Measurements from ENCODE around the gene EXOSC5. TPM values are rescaled to one million over a fixed set of nuclear protein-coding genes. Genes with fewer than 3 reads are reported as not detected.
"Not testable (repeated sequence)": the region's sequence is repeated elsewhere in the genome, so short reads cannot be mapped to it uniquely, and the experiment has no call there.

Gene EXOSC5
- total RNA-seq, 2 donors from 2014 or later = 44.7 to 61.1 TPM

DNA sequence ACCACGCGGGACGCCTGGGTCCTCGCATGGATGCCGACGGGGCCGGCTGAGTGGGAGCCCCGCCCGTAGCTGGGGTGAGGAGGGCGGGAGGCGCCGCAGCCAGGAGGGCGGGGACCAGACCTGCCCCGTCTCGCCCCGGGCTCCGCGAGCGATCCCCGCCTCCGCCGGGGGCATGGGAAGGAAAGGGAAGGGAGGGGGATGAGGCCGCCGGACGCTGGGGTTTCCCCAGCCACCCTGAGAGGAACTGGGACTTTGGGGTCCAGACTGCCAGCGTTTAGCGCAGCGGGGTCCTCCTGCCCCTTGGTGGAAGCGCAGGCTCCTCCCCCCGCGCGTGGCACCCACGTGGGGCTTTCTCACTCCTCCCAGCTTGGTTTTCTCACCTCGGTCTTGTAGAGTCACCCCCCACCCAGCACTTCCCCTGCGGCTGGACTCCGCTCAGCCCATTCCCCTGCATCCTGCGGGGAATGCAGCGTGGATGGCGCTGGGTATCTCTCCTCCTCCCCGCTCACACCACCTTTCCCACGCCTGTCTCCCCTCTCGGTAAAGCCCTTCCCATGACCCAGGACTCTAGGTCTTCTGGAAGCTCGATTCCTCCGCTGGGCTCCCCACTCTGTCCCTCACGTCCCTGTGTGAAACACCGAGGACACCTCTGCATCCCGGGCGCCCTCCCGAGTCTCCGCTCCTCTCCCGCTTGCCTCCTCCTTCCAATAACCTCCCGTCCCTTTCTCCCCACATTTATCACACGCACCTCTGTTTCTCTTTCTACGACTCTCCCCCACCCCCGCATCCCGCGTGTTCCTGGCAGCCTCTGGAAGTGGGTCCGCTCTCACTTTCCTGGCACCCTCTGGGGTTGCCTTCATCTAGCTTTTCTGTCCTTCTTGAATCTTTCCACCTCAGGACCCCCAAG, 45.6 kb downstream of the EXOSC5 start:
- Mint-ChIP-seq H3K27ac (peak overlapping the region; percentile 93 to 94), H3K36me3 (peaks cover 26 to 49% of the 10 kb centered on the region in 2 donors), H3K9me3 (no peaks in the 10 kb centered on the region)
- DNase-seq (ENCODE audit: low spot score in 2 of 2) = peak; percentile 80 to 85
- ATAC-seq = peak; percentile 64 to 68

DNA sequence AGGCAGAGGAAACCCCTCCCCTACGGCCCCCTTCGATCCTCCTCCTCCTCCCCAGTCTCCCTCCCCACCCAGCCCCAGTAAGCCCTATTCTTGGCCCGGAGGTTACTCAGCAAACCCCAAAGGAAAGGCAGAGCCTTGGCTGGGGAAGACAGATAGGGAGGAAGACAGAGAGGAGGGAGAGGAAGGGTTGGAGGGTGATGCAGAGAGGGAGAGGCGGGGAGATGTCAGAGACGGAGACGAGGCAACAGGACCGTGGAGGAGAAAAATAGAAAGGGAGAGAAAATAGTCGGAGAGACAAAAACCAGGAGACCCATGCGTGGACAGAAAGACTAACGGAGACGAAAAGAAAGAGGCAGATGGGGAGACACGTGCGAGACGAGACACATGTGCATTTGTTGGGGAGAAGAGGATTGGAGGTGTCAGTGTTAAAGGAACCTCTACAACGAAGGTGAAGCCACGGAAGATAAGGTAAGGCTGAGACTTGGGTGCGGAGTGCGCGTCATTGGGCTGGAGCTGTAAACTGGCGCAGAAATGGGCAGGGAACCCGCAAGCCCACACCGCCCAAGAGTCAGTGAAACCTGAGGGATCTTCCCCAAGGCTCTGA, 46.3 kb downstream of the EXOSC5 start:
- DNase-seq (ENCODE audit: low spot score in 2 of 2) (no peak), ATAC-seq (no peak)
- H3K36me3 Mint-ChIP-seq = peaks cover 26 to 49% of the 10 kb centered on the region in 2 donors

DNA sequence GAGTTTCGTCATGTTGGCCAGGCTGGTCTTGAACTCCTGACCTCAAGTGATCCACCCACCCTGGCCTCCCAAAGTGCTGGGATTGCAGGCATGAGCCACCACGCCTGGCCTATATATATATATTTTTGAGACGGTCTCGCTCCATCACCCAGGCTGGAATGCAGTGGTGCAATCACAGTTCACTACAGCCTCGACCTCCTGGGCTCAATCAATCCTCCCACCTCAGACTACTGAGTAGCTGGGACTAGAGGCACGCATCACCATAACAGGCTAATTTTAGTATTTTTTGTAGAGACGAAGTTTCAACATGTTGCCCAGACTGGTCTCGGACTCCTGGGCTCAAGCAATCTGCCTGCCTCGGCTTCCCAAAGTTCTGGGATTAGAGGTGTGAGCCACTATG, 50.2 kb downstream of the EXOSC5 start:
- not testable (repeated sequence) for DNase-seq (ENCODE audit: low spot score in 2 of 2); H3K9me3 Mint-ChIP-seq; ATAC-seq; H3K27ac Mint-ChIP-seq
- peaks cover 20 to 35% of the 10 kb centered on the region in 2 donors for H3K36me3 Mint-ChIP-seq

More for the DNA sequence above, 46.3 kb downstream of the EXOSC5 start:
- Mint-ChIP-seq H3K27ac (peak overlapping the region; percentile 91 to 93), H3K9me3 (no peaks in the 10 kb centered on the region)

DNA sequence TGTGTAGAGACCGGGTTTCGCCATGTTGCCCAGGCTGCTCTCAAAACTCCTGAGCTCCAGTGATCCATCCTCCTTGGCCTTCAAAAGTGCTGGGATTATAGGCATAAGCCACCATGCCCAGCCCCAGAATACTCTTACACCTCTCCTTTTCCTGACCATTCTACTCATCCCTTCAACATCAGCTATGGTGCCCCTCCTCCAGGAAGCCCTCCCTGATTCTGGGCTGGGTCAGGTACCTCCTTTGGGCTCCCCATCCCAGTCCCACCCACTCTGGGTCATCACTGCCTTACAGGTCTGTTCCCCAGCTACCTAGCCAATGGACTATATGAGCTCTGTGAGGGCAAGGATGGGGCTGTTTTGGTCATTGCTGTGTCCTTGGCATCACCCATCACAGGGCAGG, 53.0 kb downstream of the EXOSC5 start:
- Mint-ChIP-seq H3K9me3 (no peaks in the 10 kb centered on the region), H3K36me3 (peaks cover 8 to 13% of the 10 kb centered on the region in 2 donors), H3K27ac (no peak overlapping the region)
- ATAC-seq (no peak), DNase-seq (ENCODE audit: low spot score in 2 of 2) (no peak)

DNA sequence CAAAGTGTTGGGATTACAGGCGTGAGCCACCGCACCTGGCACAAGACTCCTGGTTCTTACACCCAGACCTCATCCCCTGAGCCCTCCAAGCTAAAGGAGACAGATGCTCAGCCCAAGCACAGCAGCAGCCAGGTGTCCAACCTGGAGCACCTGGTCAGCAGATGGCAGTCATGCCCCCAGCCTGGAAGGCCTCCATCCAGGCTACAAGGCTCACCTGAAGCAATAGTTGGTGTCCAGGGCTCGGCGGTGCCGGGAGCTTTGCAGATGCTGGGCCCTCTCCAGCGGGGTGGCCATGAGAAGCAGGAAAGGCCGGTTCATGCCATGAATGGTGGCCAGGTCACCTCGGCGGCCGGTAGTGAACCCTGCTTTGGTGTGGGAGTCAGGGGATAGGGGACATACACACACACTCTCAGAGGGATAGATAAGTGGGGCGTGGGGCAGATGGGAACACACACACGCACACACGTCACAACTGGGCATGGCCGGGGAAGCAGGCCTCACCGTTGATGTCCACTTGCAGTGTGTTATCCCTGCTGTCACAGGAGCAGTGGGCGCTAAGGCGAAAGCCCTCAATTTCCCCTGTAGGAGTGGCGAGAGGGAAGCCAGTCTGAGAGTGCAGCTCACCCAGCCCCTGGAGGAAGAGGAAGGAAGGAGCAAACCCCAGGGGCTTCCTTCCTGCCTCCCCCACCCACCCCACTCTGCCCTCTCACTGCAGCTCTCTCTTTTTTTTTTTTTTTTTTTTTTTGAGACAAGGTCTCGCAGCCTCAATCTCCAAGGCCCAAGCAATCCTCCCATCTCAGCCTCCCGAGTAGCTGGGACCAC, 55.3 kb downstream of the EXOSC5 start:
- Mint-ChIP-seq H3K36me3 (peaks cover 4 to 7% of the 10 kb centered on the region in 2 donors), H3K9me3 (no peaks in the 10 kb centered on the region), H3K27ac (no peak overlapping the region)
- ATAC-seq (no peak), DNase-seq (ENCODE audit: low spot score in 2 of 2) (no peak)

DNA sequence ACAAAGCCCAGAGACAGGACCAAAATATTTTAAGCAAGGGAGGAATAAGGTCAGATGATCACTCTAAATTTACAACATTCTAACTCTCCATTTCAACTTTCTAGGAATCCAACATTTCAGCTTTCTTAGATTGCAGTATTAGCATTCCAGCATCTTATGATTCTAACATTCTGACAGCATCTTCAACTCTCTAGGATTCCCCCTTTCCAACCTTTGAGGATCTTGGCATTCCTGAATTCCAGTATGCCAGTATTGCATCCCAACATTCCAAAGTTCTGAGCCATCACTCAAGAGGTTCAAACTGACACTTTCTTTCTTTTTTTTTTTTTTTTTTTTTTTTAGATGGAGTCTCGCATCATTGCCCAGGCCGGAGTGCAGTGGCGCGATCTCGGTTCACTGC, 57.2 kb downstream of the EXOSC5 start:
- DNase-seq (ENCODE audit: low spot score in 2 of 2) (no peak), ATAC-seq (no peak)
- H3K27ac Mint-ChIP-seq = no peak overlapping the region
- H3K9me3 Mint-ChIP-seq = no peaks in the 10 kb centered on the region
- peaks cover 4 to 7% of the 10 kb centered on the region in 2 donors for H3K36me3 Mint-ChIP-seq

Other genes with a start within 250 kb of the EXOSC5 start
- gene CYP2S1, start 204.1 kb downstream of the EXOSC5 start, total RNA-seq = 1 to 10 TPM in 1 of 2 donors, under 1 TPM in 1; 0.91 to 2.0 TPM
- under 1 TPM in 1 of 2 donors, not detected in 1; 0.74 TPM for gene AXL, start 178.1 kb downstream of the EXOSC5 start, total RNA-seq
- gene HNRNPUL1, start 133.0 kb downstream of the EXOSC5 start, total RNA-seq = 100 to 1,000 TPM; 286 to 496 TPM
- gene CCDC97, start 87.2 kb downstream of the EXOSC5 start, total RNA-seq = 10 to 100 TPM; 24.7 to 43.1 TPM
- 100 to 1,000 TPM in 1 of 2 donors, 10 to 100 TPM in 1; 73.4 to 126 TPM for gene TGFB1, start 43.4 kb downstream of the EXOSC5 start, total RNA-seq
- 1 to 10 TPM; 4.7 to 7.8 TPM for gene B9D2, start 33.2 kb downstream of the EXOSC5 start, total RNA-seq
- gene TMEM91, start 20.8 kb downstream of the EXOSC5 start, total RNA-seq = 10 to 100 TPM in 1 of 2 donors, 1 to 10 TPM in 1; 8.2 to 11.0 TPM
- gene BCKDHA, start 459 bp upstream of the EXOSC5 start, total RNA-seq = 10 to 100 TPM; 19.8 to 27.2 TPM
- under 1 TPM; 0.19 to 0.55 TPM for gene B3GNT8, start 30.0 kb upstream of the EXOSC5 start, total RNA-seq
- gene DMAC2, start 42.6 kb upstream of the EXOSC5 start, total RNA-seq = 10 to 100 TPM; 46.7 to 58.5 TPM
- gene ERICH4, start 45.8 kb upstream of the EXOSC5 start, total RNA-seq = not detected
- 10 to 100 TPM; 24.7 to 40.7 TPM for gene CEACAM21, start 178.8 kb upstream of the EXOSC5 start, total RNA-seq
- not detected for gene CEACAM4, start 229.7 kb upstream of the EXOSC5 start, total RNA-seq